Left ventricle myocardium inferior (tissue), 1 donor: ENCODE measurements around the gene PEX16. TPM values are rescaled to one million over a fixed set of nuclear protein-coding genes. Genes with fewer than 3 reads are reported as not detected.

Experiments
- DNase-seq: peaks from one replicate; pipeline ENCODE4 v3.0.0-alpha.2; 2020
- H3K27ac ChIP-seq: fragments of 200-600 bp; replicated peaks from 2 replicates; pipeline ENCODE4 v1.8.0; 2021
- H3K27me3 ChIP-seq: fragments of 200-600 bp; 2 replicates; pipeline ENCODE4 v1.8.0; 2021; ENCODE audit warnings: low read depth
- H3K36me3 ChIP-seq: fragments of 200-600 bp; 2 replicates; pipeline ENCODE4 v1.8.0; 2021
- H3K4me1 ChIP-seq: fragments of 200-600 bp; 2 replicates; pipeline ENCODE4 v1.8.0; 2021
- H3K4me3 ChIP-seq: fragments of 200-600 bp; 2 replicates; pipeline ENCODE4 v1.8.0; 2021; ENCODE audit warnings: mild to moderate bottlenecking, moderate library complexity
- H3K9me3 ChIP-seq: fragments of 200-600 bp; replicated peaks from 2 replicates; pipeline ENCODE4 v1.8.0; 2021
- CTCF ChIP-seq: fragments of 200-600 bp; IDR thresholded peaks from 2 replicates; pipeline ENCODE4 v1.8.0; 2021; ENCODE audit warnings: antibody characterized with exemption, mild to moderate bottlenecking, borderline replicate concordance
- intact Hi-C: fragments of 100-400 bp; cut with micrococcal nuclease; formaldehyde crosslinking; loops from one replicate; pipeline ENCODE4 v1.11.0; 2022
- total RNA-seq: library from RNA; stranded (reverse); fragmentation: NEBNext Ultra II Directional; extraction: Animal tissue kit (Norgen Biotek cat#: 25700); gene quantifications from one replicate; pipeline ENCODE4 v1.2.1, GENCODE V29; 2021
- donor health status: DM: no; HTN: yes; CAD: no; lungs with severe emphysema.

Gene PEX16
- total RNA-seq, 1 donor from 2014 or later, result 10.9 TPM

GRCh38 chr11:45949992-45950407 lies 32.3 kb upstream of the PEX16 start:
- DNase-seq, result no peak

GRCh38 chr11:45948356-45948755 lies 30.7 kb upstream of the PEX16 start:
- intact Hi-C loops, result no loop called here
- peaks cover 22% of the 10 kb centered on the region for H3K4me1 ChIP-seq
- no peak overlapping the region for H3K27ac ChIP-seq
- H3K36me3 ChIP-seq, result peaks cover 96% of the 10 kb centered on the region
- no peaks in the 10 kb centered on the region for H3K27me3 ChIP-seq
- H3K9me3 ChIP-seq, result no peaks in the 10 kb centered on the region
- DNase-seq, result no peak
- TF ChIP-seq CTCF, result no peak
- H3K4me3 ChIP-seq, result no peak overlapping the region

More at GRCh38 chr11:45949992-45950407, 32.3 kb upstream of the PEX16 start:
- H3K27me3 ChIP-seq, result no peaks in the 10 kb centered on the region
- peaks cover 89% of the 10 kb centered on the region for H3K36me3 ChIP-seq
- peaks cover 22% of the 10 kb centered on the region for H3K4me1 ChIP-seq
- H3K4me3 ChIP-seq, result no peak overlapping the region
- intact Hi-C loops, result no loop called here
- no peak for TF ChIP-seq CTCF
- no peaks in the 10 kb centered on the region for H3K9me3 ChIP-seq
- no peak overlapping the region for H3K27ac ChIP-seq

- no peak overlapping the region for H3K27ac ChIP-seq
- no peak overlapping the region for H3K4me3 ChIP-seq
- peaks cover 92% of the 10 kb centered on the region for H3K36me3 ChIP-seq
- no peak for DNase-seq
- H3K9me3 ChIP-seq, result no peaks in the 10 kb centered on the region
- intact Hi-C loops, result no loop called here
- no peak for TF ChIP-seq CTCF
- H3K4me1 ChIP-seq, result peaks cover 22% of the 10 kb centered on the region
- H3K27me3 ChIP-seq, result no peaks in the 10 kb centered on the region
Measured at GRCh38 chr11:45947885-45948284, 30.2 kb upstream of the PEX16 start.

GRCh38 chr11:45945397-45945999 lies 27.8 kb upstream of the PEX16 start:
- Histone ChIP-seq H3K4me1 (peaks cover 22% of the 10 kb centered on the region), H3K36me3 (peaks cover 93% of the 10 kb centered on the region), H3K4me3 (no peak overlapping the region), H3K9me3 (no peaks in the 10 kb centered on the region), H3K27ac (no peak overlapping the region), H3K27me3 (no peaks in the 10 kb centered on the region)
- no peak for DNase-seq
- intact Hi-C loops, result no loop called here
- no peak for TF ChIP-seq CTCF

- no peak for TF ChIP-seq CTCF
- DNase-seq, result no peak
- H3K4me3 ChIP-seq, result no peak overlapping the region
- intact Hi-C loops, result no loop called here
- H3K27me3 ChIP-seq, result no peaks in the 10 kb centered on the region
- H3K9me3 ChIP-seq, result no peaks in the 10 kb centered on the region
- H3K27ac ChIP-seq, result no peak overlapping the region
- peaks cover 13% of the 10 kb centered on the region for H3K4me1 ChIP-seq
- peaks cover 81% of the 10 kb centered on the region for H3K36me3 ChIP-seq
Measured at GRCh38 chr11:45942381-45942780, 24.7 kb upstream of the PEX16 start.
